T-helper 2 cell treated with Interferon-gamma antibody and Interleukin-4, amounts not matched to agents 100 ng/mL and 5 ng/mL, for 36 hours (primary cell): ENCODE measurements around the gene CCSER2. TPM values are rescaled to one million over a fixed set of nuclear protein-coding genes. Genes with fewer than 3 reads are reported as not detected.
"Not testable (repeated sequence)": the region's sequence is repeated elsewhere in the genome, so short reads cannot be mapped to it uniquely, and the experiment has no call there.

Experiments used
- intact Hi-C: fragments of 100-400 bp; cut with micrococcal nuclease; formaldehyde crosslinking; loops from one replicate; pipeline ENCODE4 v1.15.1; 2023
- total RNA-seq: library from RNA; stranded (reverse); gene quantifications from 2 replicates; pipeline ENCODE4 v1.2.3, GENCODE V29; 2022

Gene CCSER2
- 67.2 and 68.7 TPM in 2 replicates for total RNA-seq

GRCh38 chr10:84328418-84329195, at the start of gene CCSER2:
Gene CCSER2 (plus strand): TSS chr10:84328589. CDS start chr10:84371053, 42,464 bp downstream.
- intact Hi-C loops, result loop anchor here (1.0 to 2.0 kb wide), 4 partner anchors 20 to 1284 kb away; partner anchors contain the start of gene GHITM

DNA sequence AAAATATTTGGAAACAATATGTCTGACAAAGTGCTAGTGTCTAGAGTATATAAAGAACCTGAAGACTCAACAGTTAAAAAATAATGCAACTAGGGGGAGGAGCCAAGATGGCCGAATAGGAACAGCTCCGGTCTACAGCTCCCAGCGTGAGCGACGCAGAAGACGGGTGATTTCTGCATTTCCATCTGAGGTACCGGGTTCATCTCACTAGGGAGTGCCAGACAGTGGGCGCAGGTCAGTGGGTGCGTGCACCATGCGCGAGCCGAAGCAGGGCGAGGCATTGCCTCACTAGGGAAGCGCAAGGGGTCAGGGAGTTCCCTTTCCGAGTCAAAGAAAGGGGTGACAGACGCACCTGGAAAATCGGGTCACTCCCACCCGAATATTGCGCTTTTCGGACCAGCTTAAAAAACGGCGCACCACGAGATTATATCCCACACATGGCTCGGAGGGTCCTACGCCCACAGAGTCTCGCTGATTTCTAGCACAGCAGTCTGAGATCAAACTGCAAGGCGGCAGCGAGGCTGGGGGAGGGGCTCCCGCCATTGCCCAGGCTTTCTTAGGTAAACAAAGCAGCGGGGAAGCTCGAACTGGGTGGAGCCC, 48.4 kb upstream of the CCSER2 start:
- intact Hi-C loops, result not testable (repeated sequence)

GRCh38 chr10:84286695-84287094, 41.7 kb upstream of the CCSER2 start:
- intact Hi-C loops, result no loop called here

GRCh38 chr10:84288151-84288550, 40.2 kb upstream of the CCSER2 start:
- intact Hi-C loops, result no loop called here

DNA sequence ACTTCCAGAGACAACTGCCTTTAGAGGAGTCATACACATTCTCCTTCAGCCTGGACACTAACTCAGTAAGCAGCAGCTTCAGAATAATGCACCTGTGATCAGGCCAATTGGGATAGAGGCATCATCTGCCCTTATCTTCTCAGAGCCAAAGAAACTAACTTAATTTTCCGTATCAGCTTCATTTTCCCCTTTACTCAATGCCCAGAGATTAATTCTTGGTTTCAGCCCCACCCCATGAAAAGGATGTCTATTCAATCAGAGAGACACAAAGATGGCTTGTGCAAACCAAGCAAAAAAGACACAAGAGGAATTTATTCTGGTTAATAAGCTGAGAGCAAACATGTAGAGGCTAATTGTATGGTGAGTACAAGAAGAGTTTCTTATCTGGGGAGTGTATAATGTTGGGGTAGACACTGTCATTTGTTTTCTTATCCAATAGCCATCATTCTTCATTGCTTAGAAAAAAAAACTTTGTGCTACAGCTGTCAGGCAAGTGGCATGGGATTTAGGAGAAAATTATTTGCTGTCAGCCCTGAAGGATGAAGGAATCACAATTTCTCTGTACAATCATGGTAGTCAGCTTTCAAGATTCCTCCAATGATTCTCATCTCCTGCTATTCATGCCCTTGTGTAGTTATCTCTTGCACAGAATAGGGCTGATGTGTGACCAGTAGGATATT, 38.7 kb upstream of the CCSER2 start:
- intact Hi-C loops, result no loop called here

DNA sequence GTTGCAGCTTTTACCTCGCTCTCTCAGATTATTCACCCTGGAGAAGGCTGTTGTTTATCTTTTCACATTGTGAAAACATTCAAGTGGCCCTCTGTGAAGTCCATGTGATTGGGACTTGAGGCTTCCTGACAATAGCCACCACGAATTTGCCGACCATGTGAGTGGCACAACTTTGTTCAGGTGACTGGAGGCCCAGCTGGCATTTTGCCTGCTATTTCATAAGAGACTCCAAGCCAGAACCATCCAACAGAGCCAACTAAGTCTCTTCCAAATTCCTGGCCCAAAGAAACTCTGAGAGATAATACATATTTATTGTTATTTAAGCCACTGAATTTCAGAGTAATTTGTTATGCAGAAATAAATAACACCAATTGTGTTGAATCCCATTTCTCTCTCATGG, 38.2 kb upstream of the CCSER2 start:
- intact Hi-C loops, result no loop called here

DNA sequence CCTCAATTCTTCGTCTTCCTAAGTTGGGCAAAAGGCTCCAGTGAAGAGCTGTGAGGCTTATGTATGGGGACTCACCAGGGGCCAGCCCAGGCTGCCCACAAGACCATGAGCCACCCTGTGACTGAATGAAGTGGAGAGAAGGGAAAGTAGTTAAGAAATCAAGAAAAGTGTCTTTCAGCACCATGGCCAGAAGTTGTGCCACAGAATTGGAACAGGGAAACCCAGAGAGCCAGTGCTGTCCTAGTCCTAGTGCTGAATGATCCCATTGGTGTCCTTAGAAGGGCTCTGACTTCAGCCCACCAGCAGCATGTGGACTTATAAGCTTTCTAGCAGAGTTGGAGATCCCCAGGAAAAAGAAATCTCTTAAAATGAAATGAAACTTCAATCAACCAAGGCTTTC, 37.0 kb upstream of the CCSER2 start:
- intact Hi-C loops, result no loop called here

GRCh38 chr10:84292502-84292901, 35.9 kb upstream of the CCSER2 start:
- intact Hi-C loops, result no loop called here

DNA sequence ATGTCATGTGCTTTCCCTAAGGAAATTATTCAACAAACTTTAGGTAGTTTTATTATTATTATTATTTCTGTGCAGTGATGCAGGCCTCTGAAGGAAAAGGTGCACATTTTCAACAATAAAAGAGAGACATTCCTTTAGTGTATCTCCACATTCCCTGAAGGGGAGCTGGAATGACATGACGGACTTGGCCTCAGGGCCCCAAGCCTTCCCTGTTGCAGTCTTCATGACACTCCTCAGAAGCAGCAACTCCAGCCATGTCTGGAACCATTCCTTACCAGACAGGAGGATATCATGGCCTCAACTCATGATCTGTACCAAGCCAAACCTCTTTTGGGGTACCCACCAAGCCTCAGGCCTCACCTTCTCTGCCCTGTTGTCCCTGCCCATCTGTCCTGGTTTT, 35.2 kb upstream of the CCSER2 start:
- intact Hi-C loops, result loop anchor here (1.0 kb wide), 1 partner anchor 36 kb away; no protein-coding TSS in a partner anchor

GRCh38 chr10:84293574-84294016, 34.8 kb upstream of the CCSER2 start:
- intact Hi-C loops, result loop anchor here (1.0 kb wide), 1 partner anchor 36 kb away; no protein-coding TSS in a partner anchor

GRCh38 chr10:84294766-84295447, 33.5 kb upstream of the CCSER2 start:
- intact Hi-C loops, result no loop called here

DNA sequence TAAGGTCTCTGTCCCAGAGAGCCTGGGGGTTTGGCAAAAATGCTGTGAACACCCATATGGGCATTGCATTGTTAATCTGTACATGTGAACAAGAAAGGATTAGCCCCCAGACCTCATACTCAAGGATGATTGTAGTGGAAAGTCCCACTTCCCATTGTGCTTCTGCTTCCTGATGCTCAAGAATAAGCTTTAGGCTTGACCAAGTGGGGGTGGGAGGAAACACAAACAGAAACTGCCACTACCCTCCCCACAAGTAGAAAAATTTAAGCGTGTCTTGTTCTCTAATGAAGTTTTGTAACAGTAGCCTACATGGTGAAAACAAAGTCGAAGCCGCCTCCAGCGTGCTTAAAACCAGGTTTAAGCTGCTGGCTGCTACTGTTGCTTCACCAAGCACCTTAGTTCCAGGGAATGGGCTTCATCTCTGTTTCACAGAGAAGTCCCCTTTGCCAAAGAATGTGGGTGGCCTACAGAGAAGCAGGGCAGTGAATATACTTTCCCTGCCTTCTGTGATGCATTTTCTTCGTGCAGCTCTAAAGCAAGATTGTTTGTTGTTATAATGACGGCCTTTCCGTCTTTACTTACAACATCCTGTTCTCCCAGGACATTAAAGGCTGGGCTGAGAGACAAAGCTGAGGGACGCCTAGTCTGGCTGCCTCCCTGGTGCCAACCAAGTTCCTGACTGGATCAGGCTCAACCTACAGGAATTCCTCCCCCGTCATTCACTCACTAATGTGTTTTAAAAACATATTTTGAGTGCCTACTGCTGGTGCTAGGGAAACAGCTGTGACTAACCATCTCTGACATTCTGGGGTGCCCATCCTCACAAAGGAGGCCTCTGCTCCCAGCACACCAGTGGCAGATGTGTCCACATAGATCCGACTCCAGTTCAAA, 32.1 kb upstream of the CCSER2 start:
- intact Hi-C loops, result no loop called here

DNA sequence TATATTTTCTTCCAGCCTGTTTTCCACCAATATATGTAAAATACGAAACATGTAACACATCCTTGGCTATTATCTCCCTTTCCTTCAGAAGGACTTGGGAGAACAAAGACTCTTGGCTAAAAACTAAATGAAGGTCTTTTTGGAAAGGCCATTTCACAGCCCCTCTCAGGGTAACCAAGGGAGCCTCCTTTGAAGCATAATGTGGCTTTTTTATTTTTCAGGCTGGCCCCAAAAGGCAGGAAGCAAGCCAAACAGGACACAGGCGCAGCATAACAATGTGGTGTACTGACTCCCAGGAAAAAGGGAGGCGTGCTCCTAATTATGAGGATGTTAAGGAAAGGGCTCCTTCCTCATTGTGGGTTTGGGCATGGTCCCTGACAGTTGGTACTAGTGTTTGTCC, 30.3 kb upstream of the CCSER2 start:
- intact Hi-C loops, result no loop called here

DNA sequence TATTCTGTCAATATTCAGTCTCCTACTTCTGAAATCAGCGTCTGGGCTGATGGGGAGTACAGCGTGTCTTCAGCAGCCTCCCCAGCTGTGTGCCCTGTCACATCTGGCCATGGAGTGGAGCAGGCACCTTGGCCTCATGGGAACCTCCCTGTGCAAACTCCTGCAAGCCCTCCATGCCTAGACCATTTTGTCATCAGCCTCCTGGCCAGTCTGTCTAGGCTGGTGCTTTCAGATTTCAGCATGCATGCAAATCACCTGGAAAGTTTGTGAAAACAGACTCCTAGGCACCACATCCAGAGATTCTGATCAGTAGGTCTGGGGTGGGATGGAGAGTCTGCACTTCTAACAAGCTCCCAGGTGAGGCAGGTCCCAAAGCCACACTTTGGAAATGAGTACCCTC, 26.2 kb upstream of the CCSER2 start:
- intact Hi-C loops, result no loop called here

GRCh38 chr10:84306751-84307384, 21.5 kb upstream of the CCSER2 start:
- intact Hi-C loops, result loop anchor here (5.0 kb wide), 1 partner anchor 40 kb away; no protein-coding TSS in a partner anchor

DNA sequence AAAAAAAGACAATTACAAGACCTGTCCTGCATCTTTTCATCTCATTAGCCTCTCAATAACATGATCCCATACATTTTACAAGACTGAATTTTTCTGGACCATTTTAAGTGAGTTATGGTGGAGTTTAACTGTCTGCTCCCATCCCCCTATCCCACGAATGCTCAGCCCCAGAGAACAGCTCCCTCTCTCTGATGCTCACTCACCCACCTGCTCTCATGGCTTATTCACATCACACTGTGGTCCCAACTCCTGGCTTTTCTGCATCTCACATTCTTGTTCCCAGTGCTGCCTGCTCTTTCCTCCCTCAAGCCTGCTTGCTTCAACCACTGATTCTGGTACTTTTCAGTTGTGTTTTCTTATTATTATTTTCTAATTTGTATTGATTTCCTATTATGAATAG, 20.4 kb upstream of the CCSER2 start:
- intact Hi-C loops, result loop anchor here (1.0 to 5.0 kb wide), 2 partner anchors 21 to 41 kb away; no protein-coding TSS in a partner anchor

DNA sequence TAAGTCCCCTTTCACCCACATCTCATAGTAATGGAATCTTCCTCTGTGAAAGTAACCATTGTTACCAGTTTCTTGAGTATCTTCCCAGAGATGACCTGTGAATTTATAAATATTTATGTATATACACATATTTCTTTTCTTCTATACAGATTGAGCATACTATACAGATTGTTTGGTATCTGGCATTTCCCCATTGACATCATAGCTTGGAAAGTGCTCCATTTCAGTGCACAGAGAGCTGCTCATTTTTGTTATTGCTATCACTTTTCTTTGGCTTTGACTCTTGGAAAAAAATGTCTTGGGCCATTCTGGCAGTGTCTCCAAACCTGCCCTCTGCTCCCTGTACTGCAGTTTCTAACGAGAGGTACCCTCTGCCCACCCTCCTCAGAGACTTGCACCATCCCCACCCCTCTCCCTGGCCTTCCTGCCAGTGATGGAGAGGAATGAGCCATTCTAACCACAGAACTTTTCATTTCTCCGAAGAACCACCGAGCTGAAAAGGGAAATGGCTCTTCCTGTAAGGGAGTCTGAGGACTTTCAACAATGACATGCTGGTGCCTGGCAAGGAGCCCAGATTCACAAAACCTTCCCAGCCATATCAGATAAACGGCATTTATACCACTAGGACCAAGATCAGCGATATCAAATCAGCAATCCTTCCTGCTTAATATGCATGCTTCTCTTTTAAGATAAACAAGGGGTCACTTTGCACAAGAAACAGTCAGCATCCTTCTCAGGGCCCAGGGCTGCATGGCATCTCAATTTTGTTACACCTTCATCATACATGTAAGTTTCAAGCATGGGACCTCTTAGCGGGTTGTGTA, 19.7 kb upstream of the CCSER2 start:
- intact Hi-C loops, result loop anchor here (1.0 to 5.0 kb wide), 2 partner anchors 21 to 41 kb away; no protein-coding TSS in a partner anchor

DNA sequence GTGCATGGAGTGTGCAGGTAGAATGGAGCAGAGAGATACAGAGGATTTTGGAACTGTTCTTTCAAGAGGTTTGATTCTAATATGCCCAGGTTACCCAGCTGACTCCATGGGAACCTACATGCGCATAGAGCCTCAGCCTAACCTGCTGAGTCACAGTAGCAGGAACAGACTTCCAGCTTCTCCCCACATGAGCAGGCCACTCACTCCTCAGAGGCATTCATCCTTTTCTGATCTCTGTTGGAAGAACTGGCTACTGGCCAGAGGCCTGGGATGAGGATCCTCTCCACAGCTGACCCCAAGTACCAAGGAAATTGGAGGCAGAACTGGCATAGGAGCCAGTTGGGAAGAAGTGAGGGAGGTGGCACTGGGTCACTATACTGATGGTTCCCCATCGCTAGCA, 17.9 kb upstream of the CCSER2 start:
- intact Hi-C loops, result no loop called here

DNA sequence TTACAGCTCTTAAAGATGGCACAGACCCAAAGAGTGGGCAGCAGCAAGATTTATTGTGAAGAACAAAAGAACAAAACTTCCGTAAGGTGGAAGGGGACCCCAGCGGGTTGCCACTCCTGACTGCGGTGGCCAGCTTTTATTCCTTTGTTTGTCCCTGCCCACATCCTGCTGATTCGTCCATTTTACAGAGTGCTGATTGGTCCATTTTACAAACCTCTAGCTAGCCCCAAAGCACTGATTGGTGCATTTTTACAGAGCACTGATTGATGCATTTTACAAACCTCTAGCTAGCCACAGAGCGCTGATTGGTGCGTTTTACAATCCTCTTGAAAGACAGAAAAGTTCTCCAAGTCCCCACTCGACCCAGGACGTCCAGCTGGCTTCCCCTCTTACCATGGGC, 16.8 kb upstream of the CCSER2 start:
- intact Hi-C loops, result no loop called here
